Measurements from ENCODE around the gene PCDHGB3.

PCDHGB3 gene

DNA sequence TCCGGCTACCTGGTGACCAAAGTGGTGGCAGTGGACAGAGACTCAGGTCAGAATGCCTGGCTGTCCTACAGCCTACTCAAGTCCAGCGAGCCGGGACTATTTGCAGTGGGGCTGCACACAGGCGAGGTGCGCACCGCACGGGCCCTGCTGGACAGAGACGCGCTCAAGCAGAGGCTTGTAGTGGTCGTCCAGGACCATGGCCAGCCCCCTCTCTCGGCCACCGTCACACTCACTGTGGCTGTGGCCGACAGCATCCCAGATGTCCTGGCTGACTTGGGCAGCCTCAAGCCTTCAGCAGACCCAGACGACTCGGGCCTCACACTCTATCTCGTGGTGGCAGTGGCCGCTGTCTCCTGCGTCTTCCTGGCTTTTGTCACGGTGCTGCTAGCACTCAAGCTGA lies 13.1 kb upstream of the PCDHGB3 start:
- Mint-ChIP-seq H3K27me3 (ENCODE audit: low read depth, poor library complexity) (no peaks in the 10 kb centered on the region), H3K36me3 (ENCODE audit: low read depth) (peaks cover 55% of the 10 kb centered on the region), H3K4me3 (no peak overlapping the region), H3K4me1 (no peaks in the 10 kb centered on the region), H3K9me3 (peaks cover 92% of the 10 kb centered on the region), H3K27ac (no peak overlapping the region)
- DNase-seq, result no peak
- no peak for TF ChIP-seq CTCF (IDR thresholded peaks at IDR 0.05)

GRCh38 chr5:141359790-141360426 lies 10.1 kb upstream of the PCDHGB3 start, which contains the start of gene PCDHGB2:
TSS of gene PCDHGB2 (plus strand) at chr5:141359994. CDS start at chr5:141360136, 142 bp downstream.
- Mint-ChIP-seq H3K4me3 (peak within 1 kb of the TSS; percentile 28), H3K27ac (peak within 1 kb of the TSS; percentile 36), H3K36me3 (ENCODE audit: low read depth) (peaks cover 57% of the 10 kb centered on the region), H3K27me3 (ENCODE audit: low read depth, poor library complexity) (no peaks in the 10 kb centered on the region), H3K4me1 (no peaks in the 10 kb centered on the region), H3K9me3 (peaks cover 92% of the 10 kb centered on the region)
- peak; percentile 15 for TF ChIP-seq CTCF (IDR thresholded peaks at IDR 0.05)
- no peak for DNase-seq

DNA sequence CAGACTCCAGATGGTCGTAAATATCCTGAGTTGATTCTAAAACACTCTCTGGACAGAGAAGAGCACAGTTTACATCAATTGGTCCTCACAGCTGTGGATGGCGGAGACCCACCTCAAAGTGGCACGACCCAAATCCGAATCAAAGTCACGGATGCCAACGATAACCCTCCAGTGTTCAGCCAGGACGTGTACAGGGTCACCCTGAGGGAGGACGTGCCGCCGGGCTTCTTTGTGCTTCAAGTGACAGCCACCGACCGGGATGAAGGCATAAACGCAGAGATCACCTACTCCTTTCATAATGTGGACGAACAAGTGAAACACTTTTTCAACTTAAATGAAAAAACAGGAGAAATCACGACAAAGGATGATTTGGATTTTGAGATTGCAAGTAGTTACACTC lies 9.4 kb upstream of the PCDHGB3 start:
- H3K36me3 Mint-ChIP-seq (ENCODE audit: low read depth), result peaks cover 60% of the 10 kb centered on the region
- H3K4me1 Mint-ChIP-seq, result no peaks in the 10 kb centered on the region
- no peak for DNase-seq
- H3K27me3 Mint-ChIP-seq (ENCODE audit: low read depth, poor library complexity), result no peaks in the 10 kb centered on the region
- peak overlapping the region; percentile 36 for H3K27ac Mint-ChIP-seq
- no peak overlapping the region for H3K4me3 Mint-ChIP-seq
- no peak for TF ChIP-seq CTCF (IDR thresholded peaks at IDR 0.05)
- peaks cover 92% of the 10 kb centered on the region for H3K9me3 Mint-ChIP-seq

DNA sequence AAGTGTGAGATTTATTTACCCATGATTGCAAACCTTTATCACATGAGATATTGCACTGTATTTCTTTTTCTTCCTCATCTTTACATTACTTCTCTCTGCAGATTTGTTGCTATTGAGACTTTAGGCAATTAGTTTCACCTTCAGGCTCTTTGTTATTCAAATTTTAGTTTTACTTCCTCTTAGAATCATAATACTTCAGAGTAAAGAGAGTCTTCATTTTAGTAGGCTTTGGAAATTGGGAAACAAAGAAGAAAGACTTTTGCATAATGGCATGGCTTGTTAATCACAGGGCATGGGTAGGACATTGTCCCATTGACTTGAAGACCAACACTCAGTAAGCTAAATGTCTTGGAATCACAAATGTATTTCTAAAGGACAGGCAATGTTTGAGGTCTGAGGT lies 7.3 kb upstream of the PCDHGB3 start:
- TF ChIP-seq CTCF (IDR thresholded peaks at IDR 0.05), result no peak
- no peak overlapping the region for H3K27ac Mint-ChIP-seq
- peaks cover 50% of the 10 kb centered on the region for H3K36me3 Mint-ChIP-seq (ENCODE audit: low read depth)
- H3K4me3 Mint-ChIP-seq, result no peak overlapping the region
- DNase-seq, result no peak
- peaks cover 93% of the 10 kb centered on the region for H3K9me3 Mint-ChIP-seq
- no peaks in the 10 kb centered on the region for H3K27me3 Mint-ChIP-seq (ENCODE audit: low read depth, poor library complexity)
- H3K4me1 Mint-ChIP-seq, result no peaks in the 10 kb centered on the region

GRCh38 chr5:141363952-141364660 lies 5.9 kb upstream of the PCDHGB3 start, which contains the start of gene PCDHGA5:
TSS of gene PCDHGA5 (plus strand) at chr5:141364162. CDS start at chr5:141364331, 169 bp downstream.
- TF ChIP-seq CTCF (IDR thresholded peaks at IDR 0.05), result no peak
- DNase-seq, result no peak
- peaks cover 93% of the 10 kb centered on the region for H3K9me3 Mint-ChIP-seq
- H3K27ac Mint-ChIP-seq, result no peak within 1 kb of the TSS
- H3K36me3 Mint-ChIP-seq (ENCODE audit: low read depth), result peaks cover 46% of the 10 kb centered on the region
- no peak within 1 kb of the TSS for H3K4me3 Mint-ChIP-seq
- H3K27me3 Mint-ChIP-seq (ENCODE audit: low read depth, poor library complexity), result no peaks in the 10 kb centered on the region
- no peaks in the 10 kb centered on the region for H3K4me1 Mint-ChIP-seq

All from nephron progenitor cell (in vitro differentiated cells).